Mammary epithelial cell (primary cell): Measurements from ENCODE around the gene RGS14.

Source experiments
- CTCF ChIP-seq, 2 donors: IDR thresholded peaks in 1 of 2; conservative IDR thresholded peaks in 1 of 2; 2 replicates each; pipeline ENCODE4 v1.5.1; 2011 to 2012; ENCODE audit warnings: inconsistent platforms in 2 of 2, low read length in 2 of 2, mild to moderate bottlenecking in 2 of 2, control low read depth in 1 of 2, low read depth in 1 of 2; ENCODE audit not compliant: insufficient read depth in 1 of 2; ENCODE audit errors: extremely low read depth in 1 of 2
- EZH2 ChIP-seq: IDR thresholded peaks from 2 replicates; pipeline ENCODE4 v1.6.1; 2012; ENCODE audit warnings: low read length, inconsistent platforms, borderline replicate concordance

GRCh38 chr5:177319913-177320588, 37.7 kb upstream of the RGS14 start:
- TF ChIP-seq CTCF (conservative IDR thresholded peaks at IDR 0.05 in 1 of 2, IDR thresholded peaks at IDR 0.05 in 1 of 2; ENCODE audit: extremely low read depth in 1 of 2, insufficient read depth in 1 of 2, low read depth in 1 of 2, low read length in 2 of 2) (no peak), EZH2 (no peak)
